ENCODE results near the gene NPLOC4.

Gene NPLOC4

GRCh38 chr17:81529437-81529803 is 107.5 kb downstream of the NPLOC4 start:
- DNase-seq: no peak

- DNase-seq: no peak
Measured at GRCh38 chr17:81528651-81529436, 108.1 kb downstream of the NPLOC4 start.

- no peak for DNase-seq
Measured at GRCh38 chr17:81528384-81528650, 108.6 kb downstream of the NPLOC4 start.

GRCh38 chr17:81527591-81528383 is 109.1 kb downstream of the NPLOC4 start, which contains the start of gene FSCN2:
Gene FSCN2, plus strand, starts transcription at chr17:81528377. Its CDS starts 155 bp downstream, at chr17:81528532.
- DNase-seq: no peak

- no peak for DNase-seq
Measured at GRCh38 chr17:81526662-81527571, 110.0 kb downstream of the NPLOC4 start.

- no peak for DNase-seq
Measured at GRCh38 chr17:81524865-81525159, 112.1 kb downstream of the NPLOC4 start.

GRCh38 chr17:81524039-81524864 is 112.7 kb downstream of the NPLOC4 start:
- DNase-seq: no peak

- no peak for DNase-seq
Measured at GRCh38 chr17:81523402-81524038, 113.4 kb downstream of the NPLOC4 start.

GRCh38 chr17:81522491-81523401 is 114.2 kb downstream of the NPLOC4 start:
- no peak for DNase-seq

- DNase-seq: peak; percentile 15
Measured at GRCh38 chr17:81520021-81520901, 116.7 kb downstream of the NPLOC4 start.

GRCh38 chr17:81519284-81520020 is 117.5 kb downstream of the NPLOC4 start:
- peak; percentile 81 for DNase-seq

GRCh38 chr17:81518785-81519283 is 118.1 kb downstream of the NPLOC4 start:
- DNase-seq: peak; percentile 35

- peak; percentile 15 for DNase-seq
Measured at GRCh38 chr17:81518113-81518784, 118.7 kb downstream of the NPLOC4 start.

- peak; percentile 17 for DNase-seq
Measured at GRCh38 chr17:81517339-81518112, 119.4 kb downstream of the NPLOC4 start.

GRCh38 chr17:81517009-81517338 is 119.9 kb downstream of the NPLOC4 start:
- DNase-seq: no peak

- peak; percentile 14 for DNase-seq
Measured at GRCh38 chr17:81516439-81516838, 120.5 kb downstream of the NPLOC4 start.

GRCh38 chr17:81515530-81516041 is 121.3 kb downstream of the NPLOC4 start:
- DNase-seq: peak; percentile 27
